Cardiac fibroblast (primary cell): ENCODE measurements around the gene TBXAS1.

Experiments
- DNase-seq, 2 donors: peaks; one replicate each; pipeline versions ENCODE4 v3.0.0 to v3.0.0-alpha.2; 2010; ENCODE audit warnings: low read depth in 2 of 2
- H3K4me3 ChIP-seq, 2 donors: replicated peaks in 1 of 2; 1 replicate in 1 of 2; 2 replicates in 1 of 2; pipeline ENCODE4 v1.5.1; 2011; ENCODE audit warnings: low read depth in 2 of 2, low read length in 2 of 2, mild to moderate bottlenecking in 2 of 2, moderate library complexity in 1 of 2
- TF ChIP-seq, protein P1 (sequence below): IDR thresholded peaks from one replicate; pipeline ENCODE4 v1.5.1; 2011; ENCODE audit warnings: low read depth, mild to moderate bottlenecking, low read length, inconsistent platforms

TBXAS1 gene

DNA sequence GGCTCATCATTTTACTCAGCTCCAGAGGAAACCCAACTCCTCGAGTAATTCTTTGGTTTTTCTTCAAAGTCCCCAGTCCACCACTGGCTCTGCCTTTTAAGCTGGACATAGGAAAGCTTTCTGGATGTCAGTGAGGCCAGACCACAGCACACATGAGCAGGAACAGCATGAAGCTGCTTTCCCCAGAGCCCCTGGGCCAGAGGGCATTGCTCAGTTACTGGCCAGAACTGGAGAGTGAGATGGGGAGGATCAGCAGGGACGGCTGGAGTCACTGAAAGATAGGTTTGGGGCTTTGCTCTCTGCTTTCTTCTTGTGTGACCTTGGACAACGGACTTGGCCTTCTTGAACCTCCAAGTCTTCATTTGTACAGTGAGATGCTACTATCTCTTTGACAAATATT is 190.5 kb downstream of the TBXAS1 start:
- no peak overlapping the region for H3K4me3 ChIP-seq
- no peak for DNase-seq
- TF ChIP-seq, protein P1, sequence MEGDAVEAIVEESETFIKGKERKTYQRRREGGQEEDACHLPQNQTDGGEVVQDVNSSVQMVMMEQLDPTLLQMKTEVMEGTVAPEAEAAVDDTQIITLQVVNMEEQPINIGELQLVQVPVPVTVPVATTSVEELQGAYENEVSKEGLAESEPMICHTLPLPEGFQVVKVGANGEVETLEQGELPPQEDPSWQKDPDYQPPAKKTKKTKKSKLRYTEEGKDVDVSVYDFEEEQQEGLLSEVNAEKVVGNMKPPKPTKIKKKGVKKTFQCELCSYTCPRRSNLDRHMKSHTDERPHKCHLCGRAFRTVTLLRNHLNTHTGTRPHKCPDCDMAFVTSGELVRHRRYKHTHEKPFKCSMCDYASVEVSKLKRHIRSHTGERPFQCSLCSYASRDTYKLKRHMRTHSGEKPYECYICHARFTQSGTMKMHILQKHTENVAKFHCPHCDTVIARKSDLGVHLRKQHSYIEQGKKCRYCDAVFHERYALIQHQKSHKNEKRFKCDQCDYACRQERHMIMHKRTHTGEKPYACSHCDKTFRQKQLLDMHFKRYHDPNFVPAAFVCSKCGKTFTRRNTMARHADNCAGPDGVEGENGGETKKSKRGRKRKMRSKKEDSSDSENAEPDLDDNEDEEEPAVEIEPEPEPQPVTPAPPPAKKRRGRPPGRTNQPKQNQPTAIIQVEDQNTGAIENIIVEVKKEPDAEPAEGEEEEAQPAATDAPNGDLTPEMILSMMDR = no peak

DNA sequence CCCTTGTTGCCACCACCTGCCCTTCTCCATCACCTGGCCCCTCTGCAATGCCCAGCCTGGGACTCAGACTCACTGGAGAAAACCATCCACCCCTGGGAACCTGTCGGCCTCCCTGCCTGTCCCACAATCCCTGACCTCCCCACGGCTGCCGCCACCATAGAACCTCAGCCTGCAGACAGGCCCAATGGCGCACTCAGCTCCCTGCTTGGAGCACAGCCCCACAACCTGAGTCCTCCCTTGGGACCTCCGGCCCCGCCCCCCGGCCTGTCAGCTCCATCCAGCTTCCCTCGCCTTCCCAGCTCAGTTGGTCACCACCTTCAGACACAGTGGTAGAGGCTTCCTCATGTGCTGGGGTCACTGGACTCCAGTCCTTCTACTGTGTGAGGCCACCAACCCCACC is 192.5 kb downstream of the TBXAS1 start:
- TF ChIP-seq, protein P1 = no peak
- DNase-seq = no peak
- no peak overlapping the region for H3K4me3 ChIP-seq

DNA sequence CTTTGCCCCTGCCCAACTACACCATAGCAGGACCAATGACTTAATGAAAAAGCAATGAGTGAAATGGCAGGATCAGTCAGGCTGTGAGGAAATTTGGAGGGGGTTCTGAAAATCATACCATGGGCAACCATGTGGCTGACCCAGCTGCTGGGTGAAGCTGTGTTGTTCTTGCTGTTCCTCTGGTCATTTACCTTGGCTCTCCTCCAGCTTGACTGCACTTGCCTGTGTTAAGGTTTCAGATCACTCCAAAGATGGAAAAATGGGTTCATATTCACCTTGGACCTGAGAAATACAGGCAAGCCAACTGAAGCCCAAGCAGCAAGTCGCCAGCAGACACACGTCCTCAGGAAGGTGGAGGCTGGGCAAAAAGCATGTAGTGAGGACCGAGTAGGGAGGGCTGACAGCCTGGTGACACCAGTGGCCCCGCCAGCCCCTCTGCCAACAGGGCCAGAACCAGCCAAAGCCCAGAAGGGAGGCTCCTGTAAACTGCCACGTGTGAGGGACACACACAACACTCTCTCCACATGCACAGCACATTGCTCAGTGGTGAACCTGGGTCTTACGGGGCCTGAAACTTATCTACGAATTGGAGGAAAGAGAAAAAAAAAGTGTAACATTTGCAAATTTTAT is 193.6 kb downstream of the TBXAS1 start:
- DNase-seq = peak in 1 of 2 donors; percentile 49
- TF ChIP-seq, protein P1 = no peak
- H3K4me3 ChIP-seq = no peak overlapping the region

DNA sequence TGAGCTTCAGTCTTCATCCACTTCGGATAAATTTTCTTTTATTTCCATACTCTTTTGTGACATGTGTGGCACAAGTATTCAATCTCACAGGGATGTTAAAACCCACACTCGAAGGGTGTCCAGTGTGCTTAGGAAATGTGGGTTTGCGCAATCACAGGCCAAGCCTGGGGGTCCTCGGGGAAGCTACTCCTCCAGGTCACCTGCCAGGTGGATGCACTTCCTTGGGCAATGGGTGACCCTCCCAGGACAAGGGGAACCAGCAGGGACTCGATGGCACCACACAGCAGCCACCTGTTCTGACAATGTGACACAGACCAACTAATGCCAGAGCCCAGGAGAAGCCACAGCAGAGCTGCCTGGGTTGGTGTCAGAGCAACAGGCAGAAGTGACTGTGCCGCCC is 194.7 kb downstream of the TBXAS1 start:
- TF ChIP-seq, protein P1 = no peak
- no peak for DNase-seq
- no peak overlapping the region for H3K4me3 ChIP-seq

DNA sequence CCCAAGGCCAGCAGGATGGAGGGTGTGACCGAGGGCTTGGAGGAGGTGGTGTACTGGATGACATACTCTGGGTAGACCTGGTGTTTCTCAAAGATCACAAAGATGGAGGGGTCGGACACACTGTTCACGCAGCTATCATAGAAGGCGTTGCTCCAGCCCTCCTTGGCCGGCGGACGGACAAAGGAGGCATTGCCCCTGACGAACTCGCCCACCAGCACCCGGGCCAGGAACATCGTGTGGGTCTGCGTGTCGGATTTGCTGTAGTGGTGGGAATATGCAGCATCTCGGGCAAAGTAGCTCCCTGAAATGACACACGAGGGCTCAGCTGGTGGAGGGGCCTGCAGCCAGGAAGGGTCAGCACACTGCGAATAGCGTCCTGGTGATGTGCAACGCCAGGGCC is 195.5 kb downstream of the TBXAS1 start:
- no peak overlapping the region for H3K4me3 ChIP-seq
- DNase-seq = no peak
- TF ChIP-seq, protein P1 = no peak

DNA sequence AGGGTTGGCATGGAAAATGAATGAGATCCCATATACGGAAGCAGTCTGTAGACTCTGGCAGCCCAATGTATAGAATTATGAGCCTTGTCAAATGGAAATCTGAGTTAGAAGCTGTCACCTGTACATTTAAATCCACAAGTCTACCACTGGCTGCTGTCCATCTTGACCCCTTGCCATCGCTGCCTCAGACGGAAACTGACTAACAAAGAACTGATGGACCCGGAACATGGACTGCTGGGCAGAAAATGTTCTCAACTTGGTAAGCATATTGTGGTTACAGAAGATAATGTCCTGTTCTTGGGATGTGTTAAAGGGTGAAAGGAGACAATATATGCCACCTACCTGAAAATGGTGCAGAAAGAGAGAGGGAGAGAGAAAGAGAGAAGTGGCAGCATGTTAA is 196.2 kb downstream of the TBXAS1 start:
- no peak for DNase-seq
- TF ChIP-seq, protein P1 = no peak
- no peak overlapping the region for H3K4me3 ChIP-seq
